Parathyroid adenoma (tissue), 2 donors: ENCODE results near the gene OTOGL.

ENCODE experiments used
- H2AFZ ChIP-seq: fragments of 300-600 bp; sonication (generic); one replicate; pipeline ENCODE4 v1.7.0; 2017; ENCODE audit warnings: antibody characterized with exemption, mild to moderate bottlenecking
- H3K27ac ChIP-seq: fragments of 300-600 bp; sonication (generic); one replicate; pipeline ENCODE4 v1.7.0; 2017
- H3K27me3 ChIP-seq: fragments of 300-600 bp; sonication (generic); one replicate; pipeline ENCODE4 v1.7.0; 2017; ENCODE audit warnings: low read length; ENCODE audit not compliant: control insufficient read depth, insufficient read depth
- H3K36me3 ChIP-seq: fragments of 300-600 bp; sonication (generic); one replicate; pipeline ENCODE4 v1.7.0; 2017; ENCODE audit warnings: low read length; ENCODE audit not compliant: control insufficient read depth, insufficient read depth
- H3K4me1 ChIP-seq: fragments of 300-600 bp; sonication (generic); one replicate; pipeline ENCODE4 v1.7.0; 2017; ENCODE audit warnings: control low read depth
- H3K4me2 ChIP-seq: fragments of 300-600 bp; sonication (generic); one replicate; pipeline ENCODE4 v1.7.0; 2017; ENCODE audit warnings: low read length
- H3K4me3 ChIP-seq: fragments of 300-600 bp; sonication (generic); one replicate; pipeline ENCODE4 v1.7.0; 2017; ENCODE audit warnings: low read depth, low read length
- H3K79me2 ChIP-seq: fragments of 300-600 bp; sonication (generic); one replicate; pipeline ENCODE4 v1.7.0; 2017; ENCODE audit warnings: control low read depth
- H3K9ac ChIP-seq: fragments of 300-600 bp; sonication (generic); one replicate; pipeline ENCODE4 v1.7.0; 2017; ENCODE audit warnings: mild to moderate bottlenecking
- H3K9me3 ChIP-seq: fragments of 300-600 bp; sonication (generic); one replicate; pipeline ENCODE4 v1.7.0; 2017; ENCODE audit warnings: low read length; ENCODE audit not compliant: control insufficient read depth
- TF ChIP-seq, protein P1 (sequence below): fragments of 300-600 bp; sonication (generic); IDR thresholded peaks from one replicate; pipeline ENCODE4 v1.7.0; 2017; ENCODE audit warnings: antibody characterized with exemption, mild to moderate bottlenecking
- donor health status: primary hyperparathyroidism.

OTOGL gene

DNA sequence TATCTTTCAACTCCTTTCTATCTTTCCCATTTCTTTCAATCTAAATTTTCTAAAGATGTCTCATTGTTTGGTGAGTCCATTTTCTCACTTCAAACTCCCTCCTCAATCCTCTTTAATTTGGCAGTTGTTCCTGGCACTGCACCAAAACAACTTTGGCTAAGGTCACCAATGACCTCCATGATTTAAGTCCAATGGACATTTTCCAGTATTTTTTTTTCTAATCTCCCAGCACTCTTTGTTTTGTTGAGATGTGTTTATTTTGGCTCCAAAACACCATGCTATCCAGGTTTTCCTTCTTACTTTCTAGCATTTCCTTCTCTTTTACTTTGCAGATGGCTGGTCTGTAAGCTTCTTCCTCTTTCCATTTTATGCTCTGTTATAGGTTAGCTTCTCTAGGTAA lies 42.5 kb upstream of the OTOGL start:
- Histone ChIP-seq H3K9me3 (no peaks in the 10 kb centered on the region), H2AFZ (no peak overlapping the region), H3K4me3 (no peak overlapping the region), H3K4me1 (no peaks in the 10 kb centered on the region), H3K36me3 (no peaks in the 10 kb centered on the region), H3K4me2 (no peak overlapping the region), H3K9ac (no peak overlapping the region), H3K79me2 (no peaks in the 10 kb centered on the region), H3K27me3 (no peaks in the 10 kb centered on the region), H3K27ac (no peak overlapping the region)
- TF ChIP-seq, protein P1, sequence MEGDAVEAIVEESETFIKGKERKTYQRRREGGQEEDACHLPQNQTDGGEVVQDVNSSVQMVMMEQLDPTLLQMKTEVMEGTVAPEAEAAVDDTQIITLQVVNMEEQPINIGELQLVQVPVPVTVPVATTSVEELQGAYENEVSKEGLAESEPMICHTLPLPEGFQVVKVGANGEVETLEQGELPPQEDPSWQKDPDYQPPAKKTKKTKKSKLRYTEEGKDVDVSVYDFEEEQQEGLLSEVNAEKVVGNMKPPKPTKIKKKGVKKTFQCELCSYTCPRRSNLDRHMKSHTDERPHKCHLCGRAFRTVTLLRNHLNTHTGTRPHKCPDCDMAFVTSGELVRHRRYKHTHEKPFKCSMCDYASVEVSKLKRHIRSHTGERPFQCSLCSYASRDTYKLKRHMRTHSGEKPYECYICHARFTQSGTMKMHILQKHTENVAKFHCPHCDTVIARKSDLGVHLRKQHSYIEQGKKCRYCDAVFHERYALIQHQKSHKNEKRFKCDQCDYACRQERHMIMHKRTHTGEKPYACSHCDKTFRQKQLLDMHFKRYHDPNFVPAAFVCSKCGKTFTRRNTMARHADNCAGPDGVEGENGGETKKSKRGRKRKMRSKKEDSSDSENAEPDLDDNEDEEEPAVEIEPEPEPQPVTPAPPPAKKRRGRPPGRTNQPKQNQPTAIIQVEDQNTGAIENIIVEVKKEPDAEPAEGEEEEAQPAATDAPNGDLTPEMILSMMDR, result no peak

DNA sequence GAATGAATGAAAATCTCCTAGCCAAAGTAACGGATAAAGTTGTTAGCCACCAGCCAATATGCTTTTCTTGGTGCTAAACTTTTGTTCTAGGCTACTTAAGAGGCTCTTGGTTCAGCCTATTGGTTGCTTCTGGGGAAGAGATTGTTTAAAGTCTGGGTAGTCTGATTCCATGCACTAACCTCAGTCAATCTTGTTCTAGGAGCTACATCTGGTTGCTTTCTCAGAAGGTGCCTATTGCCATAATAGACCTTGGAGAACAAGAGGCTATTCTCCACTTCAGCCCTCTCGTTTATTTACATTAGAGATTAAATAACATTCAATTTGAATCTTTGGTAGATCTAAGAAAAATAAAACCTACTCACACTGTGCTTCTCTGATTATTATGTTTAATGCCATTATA lies 40.8 kb upstream of the OTOGL start:
- Histone ChIP-seq H3K27ac (no peak overlapping the region), H3K36me3 (no peaks in the 10 kb centered on the region), H3K79me2 (no peaks in the 10 kb centered on the region), H3K9ac (no peak overlapping the region), H3K27me3 (no peaks in the 10 kb centered on the region), H3K4me2 (no peak overlapping the region), H2AFZ (no peak overlapping the region), H3K4me1 (no peaks in the 10 kb centered on the region), H3K9me3 (no peaks in the 10 kb centered on the region), H3K4me3 (no peak overlapping the region)
- TF ChIP-seq, protein P1, result no peak

DNA sequence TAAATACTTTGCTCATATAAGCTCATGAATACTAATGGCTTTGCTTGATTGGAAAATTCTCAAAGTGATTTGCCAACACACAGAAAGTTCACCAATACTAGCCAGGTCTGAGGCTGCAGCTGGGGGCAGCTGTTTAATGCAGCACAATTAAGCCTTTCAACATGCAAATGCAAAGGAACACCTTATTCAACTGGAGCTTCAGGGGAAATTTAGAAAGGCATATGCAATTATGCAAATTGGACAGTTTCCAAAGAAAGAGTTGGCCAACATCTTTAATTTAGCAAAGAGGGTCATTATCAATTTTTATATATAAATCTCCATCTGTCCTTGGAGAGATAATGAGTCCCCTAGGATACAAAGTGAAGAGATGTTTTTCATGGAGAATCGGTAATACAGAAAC lies 40.2 kb upstream of the OTOGL start:
- Histone ChIP-seq H3K27me3 (no peaks in the 10 kb centered on the region), H3K9me3 (no peaks in the 10 kb centered on the region), H2AFZ (no peak overlapping the region), H3K36me3 (no peaks in the 10 kb centered on the region), H3K79me2 (no peaks in the 10 kb centered on the region), H3K4me1 (no peaks in the 10 kb centered on the region), H3K4me2 (no peak overlapping the region), H3K9ac (no peak overlapping the region), H3K27ac (no peak overlapping the region), H3K4me3 (no peak overlapping the region)
- TF ChIP-seq, protein P1, result no peak

DNA sequence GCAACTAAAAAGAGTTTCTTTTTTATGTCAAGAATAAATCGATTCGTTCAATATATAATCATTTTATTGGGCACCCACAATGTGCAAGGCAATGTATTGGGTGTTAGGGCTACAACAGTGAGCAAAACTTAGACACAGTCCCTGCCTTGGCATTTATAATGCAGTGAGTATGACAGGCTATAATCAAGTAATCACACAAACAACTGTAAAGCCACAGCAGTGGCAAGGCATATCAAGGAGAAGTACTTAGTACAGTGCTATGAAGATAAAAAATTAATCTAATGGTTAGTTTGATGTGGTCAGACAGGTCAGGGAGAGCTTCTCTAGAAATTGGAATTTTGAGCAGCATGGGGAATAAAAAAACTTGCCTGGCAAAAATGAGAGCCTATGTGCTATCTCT lies 39.5 kb upstream of the OTOGL start:
- H3K4me1 ChIP-seq, result no peaks in the 10 kb centered on the region
- no peak overlapping the region for H3K4me2 ChIP-seq
- H3K9me3 ChIP-seq, result no peaks in the 10 kb centered on the region
- no peak overlapping the region for H3K27ac ChIP-seq
- H3K4me3 ChIP-seq, result no peak overlapping the region
- no peak overlapping the region for H2AFZ ChIP-seq
- no peaks in the 10 kb centered on the region for H3K27me3 ChIP-seq
- no peaks in the 10 kb centered on the region for H3K79me2 ChIP-seq
- no peaks in the 10 kb centered on the region for H3K36me3 ChIP-seq
- no peak overlapping the region for H3K9ac ChIP-seq
- TF ChIP-seq, protein P1, result no peak

DNA sequence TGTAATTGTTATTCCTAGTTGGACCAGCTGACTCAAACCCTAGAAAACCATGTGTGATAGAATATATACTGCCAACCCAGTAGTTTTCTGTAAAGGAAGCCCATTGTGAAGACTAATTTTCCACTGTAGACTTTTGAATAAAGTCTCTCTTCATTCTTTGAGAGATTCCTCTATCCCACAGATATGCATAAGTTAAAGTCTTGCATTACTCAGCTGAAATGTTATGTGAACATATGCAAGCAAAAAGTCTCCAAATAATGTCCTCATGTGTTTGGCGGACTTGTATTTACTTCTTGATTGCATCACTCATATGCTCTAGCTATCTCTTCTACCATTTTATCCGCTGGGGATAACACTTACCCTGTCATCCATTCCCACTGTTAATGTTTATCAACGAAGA lies 35.1 kb upstream of the OTOGL start:
- Histone ChIP-seq H3K4me1 (no peaks in the 10 kb centered on the region), H3K9ac (no peak overlapping the region), H3K27ac (no peak overlapping the region), H3K79me2 (no peaks in the 10 kb centered on the region), H2AFZ (no peak overlapping the region), H3K27me3 (no peaks in the 10 kb centered on the region), H3K4me3 (no peak overlapping the region), H3K9me3 (no peaks in the 10 kb centered on the region), H3K36me3 (no peaks in the 10 kb centered on the region), H3K4me2 (no peak overlapping the region)
- TF ChIP-seq, protein P1, result no peak
